SK-N-SH treated with all-trans-retinoic acid at 6 μM for 48 hours (cell line): Measurements from ENCODE around the gene DHRS3.

Experiments used
- ARNTL ChIP-seq: fragments of 450-650 bp; formaldehyde crosslinking; IDR thresholded peaks from 2 replicates; pipeline ENCODE4 v1.5.0; 2020; ENCODE audit warnings: low read depth, mild to moderate bottlenecking, moderate library complexity, borderline replicate concordance
- CREB5 ChIP-seq: fragments of 250-450 bp; sonication (Bioruptor Pico); IDR thresholded peaks from 2 replicates; pipeline ENCODE4 v1.5.1; 2020; ENCODE audit warnings: low read depth, mild to moderate bottlenecking, moderate library complexity
- CSDC2 ChIP-seq: fragments of 250-450 bp; sonication (Bioruptor Pico); IDR thresholded peaks from 2 replicates; pipeline ENCODE4 v1.5.0; 2020; ENCODE audit warnings: mild to moderate bottlenecking, moderate library complexity
- ESRRG ChIP-seq: fragments of 250-450 bp; sonication (Bioruptor Pico); IDR thresholded peaks from 2 replicates; pipeline ENCODE4 v1.6.1; 2021; ENCODE audit warnings: mild to moderate bottlenecking
- TF ChIP-seq, protein P1 (sequence below): fragments of 250-450 bp; sonication (Bioruptor Pico); IDR thresholded peaks from 2 replicates; pipeline ENCODE4 v1.8.0; 2021; ENCODE audit warnings: low read depth, mild to moderate bottlenecking, moderate library complexity, borderline replicate concordance

DNA sequence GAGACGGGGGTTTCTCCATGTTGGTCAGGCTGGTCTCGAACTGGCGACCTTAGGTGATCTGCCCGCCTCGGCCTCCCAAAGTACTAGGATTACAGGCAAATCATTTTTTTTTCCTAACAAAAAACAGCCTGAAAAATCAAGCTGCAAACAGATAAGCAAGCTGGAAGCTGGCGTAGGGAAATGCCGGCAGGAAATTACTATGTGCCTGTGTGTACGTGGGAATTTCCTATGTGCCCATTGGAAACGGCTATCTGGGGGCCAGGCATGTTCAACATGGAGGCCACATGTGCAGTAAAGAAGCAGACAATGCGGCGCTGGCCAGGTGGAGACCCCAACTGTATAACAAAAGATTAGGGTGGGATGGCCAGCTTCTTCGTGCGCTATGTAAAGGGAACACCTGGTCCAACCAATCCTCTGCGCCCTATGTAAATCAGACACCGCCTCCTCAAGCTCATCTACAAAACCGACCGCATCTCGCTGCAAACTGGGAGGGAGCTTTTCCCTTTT is 16.7 kb upstream of the DHRS3 start:
- TF ChIP-seq CREB5 (CRISPR knock-in tag) (no peak), ARNTL (CRISPR knock-in tag) (no peak), CSDC2 (no peak), ESRRG (CRISPR knock-in tag) (no peak)
- TF ChIP-seq, protein P1, sequence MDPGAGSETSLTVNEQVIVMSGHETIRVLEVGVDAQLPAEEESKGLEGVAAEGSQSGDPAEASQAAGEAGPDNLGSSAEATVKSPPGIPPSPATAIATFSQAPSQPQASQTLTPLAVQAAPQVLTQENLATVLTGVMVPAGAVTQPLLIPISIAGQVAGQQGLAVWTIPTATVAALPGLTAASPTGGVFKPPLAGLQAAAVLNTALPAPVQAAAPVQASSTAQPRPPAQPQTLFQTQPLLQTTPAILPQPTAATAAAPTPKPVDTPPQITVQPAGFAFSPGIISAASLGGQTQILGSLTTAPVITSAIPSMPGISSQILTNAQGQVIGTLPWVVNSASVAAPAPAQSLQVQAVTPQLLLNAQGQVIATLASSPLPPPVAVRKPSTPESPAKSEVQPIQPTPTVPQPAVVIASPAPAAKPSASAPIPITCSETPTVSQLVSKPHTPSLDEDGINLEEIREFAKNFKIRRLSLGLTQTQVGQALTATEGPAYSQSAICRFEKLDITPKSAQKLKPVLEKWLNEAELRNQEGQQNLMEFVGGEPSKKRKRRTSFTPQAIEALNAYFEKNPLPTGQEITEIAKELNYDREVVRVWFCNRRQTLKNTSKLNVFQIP (CRISPR knock-in tag): no peak
